ENCODE measurements around the gene SSPN. TPM values are rescaled to one million over a fixed set of nuclear protein-coding genes. Genes with fewer than 3 reads are reported as not detected.

SSPN gene
- total RNA-seq, 1 experiment from 2014 or later = 10.4 TPM

DNA sequence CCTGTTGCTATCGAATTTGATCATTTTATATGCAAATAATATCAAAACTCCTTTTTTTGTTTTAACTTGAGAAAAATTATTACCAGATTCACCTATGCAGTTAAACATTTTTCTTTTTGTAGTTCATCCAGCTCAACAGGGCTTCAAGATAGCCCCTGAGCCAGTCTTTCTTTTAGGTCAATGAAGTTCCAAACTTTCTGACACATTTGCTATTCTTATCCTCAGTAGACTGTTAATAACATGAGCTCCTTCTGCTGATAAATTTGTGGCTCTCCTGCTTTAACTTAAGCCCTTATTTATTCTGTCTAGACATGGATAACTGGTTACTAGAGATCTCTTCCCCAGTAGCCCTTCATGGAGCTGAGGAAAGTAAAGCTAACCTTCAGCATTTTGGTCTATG lies 33.2 kb upstream of the SSPN start:
- no peaks in the 10 kb centered on the region for H3K27me3 ChIP-seq (ENCODE audit: insufficient read depth, low read depth)
- H3F3A ChIP-seq (ENCODE audit: insufficient read depth, low read depth) = no peaks in the 10 kb centered on the region
- no peaks in the 10 kb centered on the region for H3K9me2 ChIP-seq (ENCODE audit: insufficient read depth)
- ChIA-PET CTCF (interaction anchor here (0.6 kb wide), 1 partner anchor 15 kb away, joined by 7 read pairs; no protein-coding TSS in a partner anchor), POLR2A (ENCODE audit: unreplicated experiment) (no interaction called here)
- TF ChIP-seq, protein P1, sequence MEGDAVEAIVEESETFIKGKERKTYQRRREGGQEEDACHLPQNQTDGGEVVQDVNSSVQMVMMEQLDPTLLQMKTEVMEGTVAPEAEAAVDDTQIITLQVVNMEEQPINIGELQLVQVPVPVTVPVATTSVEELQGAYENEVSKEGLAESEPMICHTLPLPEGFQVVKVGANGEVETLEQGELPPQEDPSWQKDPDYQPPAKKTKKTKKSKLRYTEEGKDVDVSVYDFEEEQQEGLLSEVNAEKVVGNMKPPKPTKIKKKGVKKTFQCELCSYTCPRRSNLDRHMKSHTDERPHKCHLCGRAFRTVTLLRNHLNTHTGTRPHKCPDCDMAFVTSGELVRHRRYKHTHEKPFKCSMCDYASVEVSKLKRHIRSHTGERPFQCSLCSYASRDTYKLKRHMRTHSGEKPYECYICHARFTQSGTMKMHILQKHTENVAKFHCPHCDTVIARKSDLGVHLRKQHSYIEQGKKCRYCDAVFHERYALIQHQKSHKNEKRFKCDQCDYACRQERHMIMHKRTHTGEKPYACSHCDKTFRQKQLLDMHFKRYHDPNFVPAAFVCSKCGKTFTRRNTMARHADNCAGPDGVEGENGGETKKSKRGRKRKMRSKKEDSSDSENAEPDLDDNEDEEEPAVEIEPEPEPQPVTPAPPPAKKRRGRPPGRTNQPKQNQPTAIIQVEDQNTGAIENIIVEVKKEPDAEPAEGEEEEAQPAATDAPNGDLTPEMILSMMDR (conservative IDR thresholded peaks at IDR 0.05) = no peak
- TF ChIP-seq EZH2 (IDR thresholded peaks at IDR 0.05; ENCODE audit: low read depth) = no peak
- no peak for DNase-seq
- no peak overlapping the region for H2AFZ ChIP-seq
- no peak overlapping the region for H3K4me3 ChIP-seq
- H3K27ac ChIP-seq = no peak overlapping the region
- BruUV-seq (replicated peaks) = no TSS peak
- no peaks in the 10 kb centered on the region for H3K4me1 ChIP-seq (replicated peaks; ENCODE audit: insufficient read depth)
- intact Hi-C loops (cut with micrococcal nuclease; ENCODE audit: unreplicated experiment) = no loop called here
- no peaks in the 10 kb centered on the region for H3K9me3 ChIP-seq (ENCODE audit: insufficient read depth, low read depth)
- no peaks in the 10 kb centered on the region for H4K20me1 ChIP-seq (ENCODE audit: insufficient read depth)
- H3K36me3 ChIP-seq (ENCODE audit: low read depth) = no peaks in the 10 kb centered on the region
- H3K4me2 ChIP-seq = no peak overlapping the region
- no peaks in the 10 kb centered on the region for H3K79me2 ChIP-seq (ENCODE audit: low read depth)

DNA sequence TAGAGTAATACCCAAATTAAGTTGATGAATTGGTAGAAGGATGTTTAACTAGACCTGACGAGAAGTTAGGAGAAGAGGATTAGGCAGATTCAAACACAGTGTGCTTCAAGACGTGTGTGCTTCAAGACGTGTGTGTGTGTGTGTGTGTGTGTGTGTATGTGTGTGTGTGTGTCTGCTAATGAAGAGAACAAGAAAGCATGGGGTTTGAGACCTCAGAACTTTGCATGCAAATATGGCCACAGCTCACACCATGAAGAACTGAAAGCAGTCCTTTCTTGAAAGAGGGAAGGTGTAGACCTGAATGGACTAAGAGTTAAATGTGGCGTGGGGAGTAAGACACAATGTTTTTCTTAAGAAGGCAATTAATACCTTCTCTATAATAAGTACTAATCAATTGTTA lies 32.5 kb upstream of the SSPN start:
- POLR2A ChIA-PET (ENCODE audit: unreplicated experiment) = no interaction called here
- intact Hi-C loops (cut with micrococcal nuclease; ENCODE audit: unreplicated experiment) = no loop called here

DNA sequence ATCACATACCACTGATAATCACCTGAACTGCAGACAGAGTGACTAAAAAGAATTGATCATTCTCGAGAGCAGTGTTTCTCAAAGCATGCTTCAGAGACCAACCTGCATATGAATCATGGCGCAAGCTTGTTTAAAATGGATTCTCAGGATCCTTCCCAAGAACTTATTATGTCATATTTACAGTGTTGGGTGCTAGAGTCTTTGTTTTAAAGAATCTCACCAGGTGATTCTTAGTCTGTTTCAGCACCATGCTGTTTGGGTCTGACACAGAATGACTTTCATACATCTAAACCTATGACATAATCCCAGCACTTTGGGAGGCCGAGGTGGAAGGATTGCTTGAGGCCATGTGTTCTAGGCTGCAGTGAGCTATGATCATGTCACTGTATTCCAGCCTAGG lies 31.3 kb upstream of the SSPN start:
- TF ChIP-seq, protein P1 (conservative IDR thresholded peaks at IDR 0.05) = no peak
- no peak for TF ChIP-seq EZH2 (IDR thresholded peaks at IDR 0.05; ENCODE audit: low read depth)
- H4K20me1 ChIP-seq (ENCODE audit: insufficient read depth) = no peaks in the 10 kb centered on the region
- DNase-seq = peak in 1 of 2 experiments; percentile 38
- no peaks in the 10 kb centered on the region for H3F3A ChIP-seq (ENCODE audit: insufficient read depth, low read depth)
- H3K4me3 ChIP-seq = no peak overlapping the region
- ChIA-PET CTCF (no interaction called here), POLR2A (ENCODE audit: unreplicated experiment) (no interaction called here)
- no peaks in the 10 kb centered on the region for H3K36me3 ChIP-seq (ENCODE audit: low read depth)
- H3K4me1 ChIP-seq (replicated peaks; ENCODE audit: insufficient read depth) = no peaks in the 10 kb centered on the region
- H3K79me2 ChIP-seq (ENCODE audit: low read depth) = no peaks in the 10 kb centered on the region
- no peaks in the 10 kb centered on the region for H3K27me3 ChIP-seq (ENCODE audit: insufficient read depth, low read depth)
- no peak overlapping the region for H3K4me2 ChIP-seq
- BruUV-seq (replicated peaks) = no TSS peak
- H2AFZ ChIP-seq = no peak overlapping the region
- H3K9me3 ChIP-seq (ENCODE audit: insufficient read depth, low read depth) = no peaks in the 10 kb centered on the region
- 0 out of 2 replicates have a peak, but pooled peaks cover 3% of the 10 kb centered on the region for H3K9me2 ChIP-seq (ENCODE audit: insufficient read depth)
- H3K27ac ChIP-seq = no peak overlapping the region
- intact Hi-C loops (cut with micrococcal nuclease; ENCODE audit: unreplicated experiment) = no loop called here

More for the DNA sequence above, 32.5 kb upstream of the SSPN start:
- Histone ChIP-seq H3K27ac (no peak overlapping the region), H3K79me2 (ENCODE audit: low read depth) (no peaks in the 10 kb centered on the region), H2AFZ (no peak overlapping the region), H3K9me2 (ENCODE audit: insufficient read depth) (no peaks in the 10 kb centered on the region), H3K36me3 (ENCODE audit: low read depth) (no peaks in the 10 kb centered on the region), H3K4me2 (no peak overlapping the region), H3K4me3 (no peak overlapping the region), H4K20me1 (ENCODE audit: insufficient read depth) (no peaks in the 10 kb centered on the region), H3F3A (ENCODE audit: insufficient read depth, low read depth) (no peaks in the 10 kb centered on the region), H3K27me3 (ENCODE audit: insufficient read depth, low read depth) (no peaks in the 10 kb centered on the region), H3K4me1 (replicated peaks; ENCODE audit: insufficient read depth) (no peaks in the 10 kb centered on the region), H3K9me3 (ENCODE audit: insufficient read depth, low read depth) (no peaks in the 10 kb centered on the region)
- CTCF ChIA-PET = no interaction called here
- no peak for DNase-seq
- no TSS peak for BruUV-seq (replicated peaks)
- TF ChIP-seq, protein P1 (conservative IDR thresholded peaks at IDR 0.05) = no peak
- TF ChIP-seq EZH2 (IDR thresholded peaks at IDR 0.05; ENCODE audit: low read depth) = no peak

All from PC-9 (cell line).